SK-N-SH (cell line): Measurements from ENCODE around the gene CHTF18.

Experiments used
- CTCF ChIP-seq: fragments of 200-600 bp; sonication (generic); IDR thresholded peaks from 2 replicates; pipeline ENCODE4 v1.6.1; 2017; ENCODE audit warnings: antibody characterized with exemption, mild to moderate bottlenecking, moderate library complexity
- EP300 ChIP-seq, 2 experiments: IDR thresholded peaks; 2 replicates each; pipeline versions ENCODE4 v1.4.0 to v1.6.1; 2012; ENCODE audit warnings: borderline replicate concordance in 1 of 2, low read depth in 1 of 2, low read length in 1 of 2
- FOXM1 ChIP-seq: IDR thresholded peaks from 2 replicates; pipeline ENCODE4 v1.4.0; 2012; ENCODE audit warnings: low read depth, mild to moderate bottlenecking
- GABPA ChIP-seq: IDR thresholded peaks from 2 replicates; pipeline ENCODE4 v1.4.0; 2012; ENCODE audit warnings: low read depth, mild to moderate bottlenecking
- MXI1 ChIP-seq: IDR thresholded peaks from 2 replicates; pipeline ENCODE4 v1.6.1; 2012; ENCODE audit warnings: mild to moderate bottlenecking, low read depth, low read length, improper control_type of control experiment
- PBX3 ChIP-seq: IDR thresholded peaks from 2 replicates; pipeline ENCODE4; 2012
- POLR2AphosphoS5 ChIP-seq: IDR thresholded peaks from 2 replicates; pipeline ENCODE4 v1.6.1; 2012; ENCODE audit warnings: low read depth, low read length
- RAD21 ChIP-seq: IDR thresholded peaks from 2 replicates; pipeline ENCODE4 v1.6.1; 2012; ENCODE audit warnings: mild to moderate bottlenecking, low read length
- REST ChIP-seq: IDR thresholded peaks from 2 replicates; pipeline ENCODE4 v1.6.1; 2012; ENCODE audit warnings: mild to moderate bottlenecking, low read depth, low read length, moderate library complexity
- SIN3A ChIP-seq: IDR thresholded peaks from 2 replicates; pipeline ENCODE4 v1.6.1; 2012; ENCODE audit warnings: low read depth, mild to moderate bottlenecking, low read length, moderate library complexity, borderline replicate concordance
- TEAD4 ChIP-seq: IDR thresholded peaks from 2 replicates; pipeline ENCODE4 v1.4.0; 2012; ENCODE audit warnings: mild to moderate bottlenecking, borderline replicate concordance; ENCODE audit not compliant: insufficient read depth
- YY1 ChIP-seq: IDR thresholded peaks from 2 replicates; pipeline ENCODE4 v1.4.0; 2012; ENCODE audit warnings: low read depth, mild to moderate bottlenecking

GRCh38 chr16:765488-765865, 22.9 kb upstream of the CHTF18 start:
- TF ChIP-seq EP300 (IDR thresholded peaks at IDR 0.05; ENCODE audit: borderline replicate concordance in 1 of 2, low read depth in 1 of 2, low read length in 1 of 2) (no peak), PBX3 (no peak), CTCF (no peak), YY1 (no peak), FOXM1 (no peak), REST (no peak), MXI1 (no peak), GABPA (no peak), SIN3A (no peak), POLR2AphosphoS5 (no peak), RAD21 (no peak), TEAD4 (no peak)
